HEK293T (cell line): ENCODE data around the gene CASQ2.

Experiments
- BHLHE40 ChIP-seq: fragments of 450-650 bp; IDR thresholded peaks from 2 replicates; pipeline ENCODE4 v1.6.1; 2016; ENCODE audit warnings: mild to moderate bottlenecking, moderate library complexity, borderline replicate concordance
- CTBP1 ChIP-seq: fragments of 450-650 bp; IDR thresholded peaks from 2 replicates; pipeline ENCODE4 v1.6.1; 2016; ENCODE audit warnings: borderline replicate concordance
- ELF4 ChIP-seq: fragments of 450-650 bp; IDR thresholded peaks from 2 replicates; pipeline ENCODE4 v1.6.1; 2017; ENCODE audit warnings: antibody characterized with exemption
- FOXK2 ChIP-seq: fragments of 450-650 bp; IDR thresholded peaks from 2 replicates; pipeline ENCODE4 v1.6.1; 2016; ENCODE audit warnings: mild to moderate bottlenecking
- SP1 ChIP-seq: fragments of 450-650 bp; IDR thresholded peaks from 2 replicates; pipeline ENCODE4 v1.6.1; 2017

GRCh38 chr1:115761601-115762302 is 6.8 kb downstream of the CASQ2 start:
- TF ChIP-seq ELF4 (no peak), FOXK2 (no peak), SP1 (no peak), BHLHE40 (no peak), CTBP1 (no peak)
